DND-41 (cell line): Measurements from ENCODE around the gene PORCN.

Experiments used
- ATAC-seq: fragments of 200-7000 bp; cut with Tn5 transposase; 3 replicates; pipeline ENCODE4 v1.9.1; 2021; ENCODE audit warnings: low read depth; ENCODE audit not compliant: insufficient read depth
- DNase-seq: peaks from one replicate; pipeline ENCODE4 v3.0.0-alpha.2; 2020
- H2AFZ ChIP-seq: 2 replicates; pipeline ENCODE4 v1.6.0; 2012; ENCODE audit warnings: low read depth, low read length
- H3K27ac ChIP-seq: 2 replicates; pipeline ENCODE4 v1.5.1; 2012; ENCODE audit warnings: low read length, inconsistent platforms
- H3K27me3 ChIP-seq: fragments of 200-600 bp; sonication (generic); 2 replicates; pipeline ENCODE4 v1.6.0; 2012; ENCODE audit warnings: low read length, mild to moderate bottlenecking, inconsistent platforms; ENCODE audit not compliant: insufficient read depth, poor library complexity
- H3K36me3 ChIP-seq: 2 replicates; pipeline ENCODE4 v1.5.1; 2012; ENCODE audit warnings: low read length, inconsistent platforms; ENCODE audit not compliant: insufficient read depth
- H3K4me1 ChIP-seq: 2 replicates; pipeline ENCODE4 v1.5.1; 2012; ENCODE audit warnings: mild to moderate bottlenecking, low read length; ENCODE audit not compliant: insufficient read depth
- H3K4me2 ChIP-seq: 2 replicates; pipeline ENCODE4 v1.6.0; 2012; ENCODE audit warnings: mild to moderate bottlenecking, moderate library complexity, low read length, inconsistent platforms; ENCODE audit not compliant: insufficient read depth
- H3K4me3 ChIP-seq, 2 experiments: fragments of 200-600 bp in 1 of 2; shearing (Covaris generic) in 1 of 2; 2 replicates each; pipeline ENCODE4 v1.5.1; 2012 to 2016; ENCODE audit warnings: inconsistent platforms in 2 of 2, low read length in 2 of 2, mild to moderate bottlenecking in 2 of 2, low read depth in 1 of 2, moderate library complexity in 1 of 2
- H3K79me2 ChIP-seq: 2 replicates; pipeline ENCODE4 v1.6.0; 2012; ENCODE audit warnings: low read length, inconsistent platforms; ENCODE audit not compliant: insufficient read depth
- H3K9ac ChIP-seq: 2 replicates; pipeline ENCODE4 v1.6.0; 2012; ENCODE audit warnings: low read depth, mild to moderate bottlenecking, inconsistent platforms, low read length, moderate library complexity
- H3K9me3 ChIP-seq: 2 replicates; pipeline ENCODE4 v1.5.1; 2012; ENCODE audit warnings: low read length, moderate library complexity, mild to moderate bottlenecking, inconsistent platforms; ENCODE audit not compliant: insufficient read depth, severe bottlenecking
- H4K20me1 ChIP-seq: 2 replicates; pipeline ENCODE4 v1.6.0; 2012; ENCODE audit warnings: low read length; ENCODE audit not compliant: insufficient read depth
- EZH2 ChIP-seq: IDR thresholded peaks from 3 replicates; pipeline ENCODE4 v1.6.1; 2012; ENCODE audit warnings: borderline replicate concordance, low read depth, mild to moderate bottlenecking, moderate library complexity, low read length, inconsistent platforms; ENCODE audit not compliant: severe bottlenecking
- TF ChIP-seq, protein P1 (sequence below): IDR thresholded peaks from 2 replicates; pipeline ENCODE4 v1.5.1; 2012; ENCODE audit warnings: borderline replicate concordance, low read length, moderate library complexity, mild to moderate bottlenecking; ENCODE audit not compliant: poor library complexity, severe bottlenecking; ENCODE audit errors: extremely low read depth

The PORCN gene

DNA sequence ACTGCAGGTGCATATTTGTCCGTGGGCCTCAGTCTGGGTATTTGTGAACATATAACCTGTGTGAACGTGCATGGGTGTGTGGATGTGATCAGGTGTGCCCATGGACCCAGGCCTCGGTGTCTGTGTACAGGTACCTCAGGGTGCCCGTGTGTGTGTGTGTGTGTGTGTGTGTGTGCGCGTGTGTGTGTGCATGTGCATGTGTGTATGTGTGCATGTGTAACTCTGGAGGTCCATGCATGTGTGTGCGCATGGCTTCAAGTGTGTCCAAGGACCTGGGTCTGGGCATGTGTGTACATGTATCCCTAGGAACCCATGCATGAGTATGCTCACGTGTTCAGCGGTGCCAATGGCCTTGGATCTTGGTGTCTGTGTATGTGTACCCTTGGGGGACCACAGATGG, 17.0 kb upstream of the PORCN start:
- Histone ChIP-seq H3K79me2 (no peaks in the 10 kb centered on the region), H3K27ac (no peak overlapping the region), H3K4me2 (no peak overlapping the region), H3K4me1 (no peaks in the 10 kb centered on the region), H3K4me3 (no peak overlapping the region), H3K9me3 (no peaks in the 10 kb centered on the region), H4K20me1 (no peaks in the 10 kb centered on the region), H2AFZ (no peak overlapping the region), H3K9ac (no peak overlapping the region), H3K27me3 (no peaks in the 10 kb centered on the region), H3K36me3 (peaks cover 2% of the 10 kb centered on the region; the same call in 1 of the 2 replicates)
- DNase-seq (no peak), ATAC-seq (no peak)
- TF ChIP-seq, protein P1, sequence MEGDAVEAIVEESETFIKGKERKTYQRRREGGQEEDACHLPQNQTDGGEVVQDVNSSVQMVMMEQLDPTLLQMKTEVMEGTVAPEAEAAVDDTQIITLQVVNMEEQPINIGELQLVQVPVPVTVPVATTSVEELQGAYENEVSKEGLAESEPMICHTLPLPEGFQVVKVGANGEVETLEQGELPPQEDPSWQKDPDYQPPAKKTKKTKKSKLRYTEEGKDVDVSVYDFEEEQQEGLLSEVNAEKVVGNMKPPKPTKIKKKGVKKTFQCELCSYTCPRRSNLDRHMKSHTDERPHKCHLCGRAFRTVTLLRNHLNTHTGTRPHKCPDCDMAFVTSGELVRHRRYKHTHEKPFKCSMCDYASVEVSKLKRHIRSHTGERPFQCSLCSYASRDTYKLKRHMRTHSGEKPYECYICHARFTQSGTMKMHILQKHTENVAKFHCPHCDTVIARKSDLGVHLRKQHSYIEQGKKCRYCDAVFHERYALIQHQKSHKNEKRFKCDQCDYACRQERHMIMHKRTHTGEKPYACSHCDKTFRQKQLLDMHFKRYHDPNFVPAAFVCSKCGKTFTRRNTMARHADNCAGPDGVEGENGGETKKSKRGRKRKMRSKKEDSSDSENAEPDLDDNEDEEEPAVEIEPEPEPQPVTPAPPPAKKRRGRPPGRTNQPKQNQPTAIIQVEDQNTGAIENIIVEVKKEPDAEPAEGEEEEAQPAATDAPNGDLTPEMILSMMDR = no peak
- no peak for TF ChIP-seq EZH2

DNA sequence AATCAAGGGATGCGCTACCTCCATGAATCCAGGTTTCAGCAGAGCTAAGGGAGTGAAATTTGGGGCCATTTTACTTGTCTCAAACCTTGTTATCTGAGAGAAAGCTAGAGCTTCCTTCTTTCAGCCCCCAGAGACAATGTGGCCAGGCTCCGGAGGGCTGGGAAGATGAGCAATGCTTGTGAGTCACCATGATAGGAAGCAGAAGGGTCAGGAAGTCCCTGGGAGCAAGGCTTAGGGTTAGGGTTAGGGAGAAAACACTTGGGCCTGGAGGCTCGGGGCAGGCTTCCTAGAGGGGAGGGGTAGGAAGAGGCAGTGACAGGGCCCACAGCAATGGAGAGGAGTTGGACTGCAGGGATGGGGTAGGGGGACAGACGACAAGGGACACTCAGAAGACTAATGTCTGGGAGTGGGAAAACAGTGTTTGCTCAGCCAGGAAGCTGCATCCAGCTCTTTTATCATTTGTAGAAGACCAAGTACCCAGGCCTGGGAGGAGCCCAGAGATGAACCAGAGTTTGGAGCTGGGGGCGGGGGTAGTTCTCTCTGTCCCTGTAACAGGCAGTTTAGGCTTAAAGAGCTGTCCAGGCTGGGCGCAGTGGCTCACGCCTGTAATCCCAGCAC, 16.4 kb upstream of the PORCN start:
- Histone ChIP-seq H3K4me1 (no peaks in the 10 kb centered on the region), H3K4me2 (no peak overlapping the region), H3K27ac (no peak overlapping the region), H3K27me3 (no peaks in the 10 kb centered on the region), H3K79me2 (no peaks in the 10 kb centered on the region), H3K36me3 (0 out of 2 replicates have a peak, but pooled peaks cover 2% of the 10 kb centered on the region), H3K9me3 (no peaks in the 10 kb centered on the region), H3K9ac (no peak overlapping the region), H3K4me3 (no peak overlapping the region), H2AFZ (no peak overlapping the region), H4K20me1 (no peaks in the 10 kb centered on the region)
- ATAC-seq = no peak
- DNase-seq = no peak
- TF ChIP-seq, protein P1 = no peak
- TF ChIP-seq EZH2 = no peak

DNA sequence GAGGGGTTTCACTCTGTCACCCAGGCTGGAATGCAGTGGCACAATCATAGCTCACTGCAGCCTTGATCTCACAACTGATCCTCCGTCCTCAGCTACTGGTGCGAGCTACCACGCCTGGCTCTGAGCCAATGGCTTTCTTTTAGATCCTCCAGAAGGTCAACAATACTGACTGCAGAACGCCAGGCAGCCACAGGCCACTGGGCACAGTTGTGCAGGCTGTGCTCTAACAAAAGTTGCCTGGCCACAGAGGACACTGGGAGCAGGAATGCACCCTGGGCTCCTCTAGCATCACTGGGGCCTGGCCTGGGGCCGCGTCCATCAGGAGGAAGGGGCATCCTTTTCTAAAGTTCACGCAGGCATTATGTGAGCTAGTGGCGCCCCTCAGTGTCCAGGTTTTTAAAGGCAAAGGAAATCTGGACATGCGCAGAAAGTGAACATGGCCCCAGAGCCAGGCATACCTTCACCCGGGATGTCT, 14.9 kb upstream of the PORCN start:
- DNase-seq = no peak
- ATAC-seq = no peak

More for the DNA sequence above, 14.9 kb upstream of the PORCN start:
- no peaks in the 10 kb centered on the region for H4K20me1 ChIP-seq
- H3K27ac ChIP-seq = no peak overlapping the region
- no peaks in the 10 kb centered on the region for H3K4me1 ChIP-seq
- H2AFZ ChIP-seq = no peak overlapping the region
- no peaks in the 10 kb centered on the region for H3K79me2 ChIP-seq
- H3K4me3 ChIP-seq = no peak overlapping the region
- TF ChIP-seq EZH2 = no peak
- TF ChIP-seq, protein P1 = no peak
- no peak overlapping the region for H3K4me2 ChIP-seq
- no peaks in the 10 kb centered on the region for H3K9me3 ChIP-seq
- H3K9ac ChIP-seq = no peak overlapping the region
- no peaks in the 10 kb centered on the region for H3K27me3 ChIP-seq
- no peaks in the 10 kb centered on the region for H3K36me3 ChIP-seq
